Measurements from ENCODE around the gene OR5K4.

- TF ChIP-seq, protein P1, sequence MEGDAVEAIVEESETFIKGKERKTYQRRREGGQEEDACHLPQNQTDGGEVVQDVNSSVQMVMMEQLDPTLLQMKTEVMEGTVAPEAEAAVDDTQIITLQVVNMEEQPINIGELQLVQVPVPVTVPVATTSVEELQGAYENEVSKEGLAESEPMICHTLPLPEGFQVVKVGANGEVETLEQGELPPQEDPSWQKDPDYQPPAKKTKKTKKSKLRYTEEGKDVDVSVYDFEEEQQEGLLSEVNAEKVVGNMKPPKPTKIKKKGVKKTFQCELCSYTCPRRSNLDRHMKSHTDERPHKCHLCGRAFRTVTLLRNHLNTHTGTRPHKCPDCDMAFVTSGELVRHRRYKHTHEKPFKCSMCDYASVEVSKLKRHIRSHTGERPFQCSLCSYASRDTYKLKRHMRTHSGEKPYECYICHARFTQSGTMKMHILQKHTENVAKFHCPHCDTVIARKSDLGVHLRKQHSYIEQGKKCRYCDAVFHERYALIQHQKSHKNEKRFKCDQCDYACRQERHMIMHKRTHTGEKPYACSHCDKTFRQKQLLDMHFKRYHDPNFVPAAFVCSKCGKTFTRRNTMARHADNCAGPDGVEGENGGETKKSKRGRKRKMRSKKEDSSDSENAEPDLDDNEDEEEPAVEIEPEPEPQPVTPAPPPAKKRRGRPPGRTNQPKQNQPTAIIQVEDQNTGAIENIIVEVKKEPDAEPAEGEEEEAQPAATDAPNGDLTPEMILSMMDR (conservative IDR thresholded peaks at IDR 0.05 in 1 of 2, IDR thresholded peaks at IDR 0.05 in 1 of 2; ENCODE audit: extremely low read depth in 1 of 2, insufficient read depth in 1 of 2, low read depth in 1 of 2, low read length in 2 of 2): no peak
- TF ChIP-seq EZH2 (IDR thresholded peaks at IDR 0.05; ENCODE audit: borderline replicate concordance, low read length): no peak
Observed at GRCh38 chr3:98328933-98329332, 24.7 kb upstream of the OR5K4 start.
